SK-N-SH treated with all-trans-retinoic acid at 6 μM for 48 hours (cell line): ENCODE measurements around the gene GOLGA6L4.
"Not testable (repeated sequence)": the region's sequence is repeated elsewhere in the genome, so short reads cannot be mapped to it uniquely, and the experiment has no call there.

Experiments
- ATAC-seq: fragments of 200-7000 bp; cut with Tn5 transposase; 3 replicates; pipeline ENCODE4 v1.9.1; 2020; ENCODE audit warnings: mild to moderate bottlenecking, moderate library complexity

Gene GOLGA6L4, protein sequence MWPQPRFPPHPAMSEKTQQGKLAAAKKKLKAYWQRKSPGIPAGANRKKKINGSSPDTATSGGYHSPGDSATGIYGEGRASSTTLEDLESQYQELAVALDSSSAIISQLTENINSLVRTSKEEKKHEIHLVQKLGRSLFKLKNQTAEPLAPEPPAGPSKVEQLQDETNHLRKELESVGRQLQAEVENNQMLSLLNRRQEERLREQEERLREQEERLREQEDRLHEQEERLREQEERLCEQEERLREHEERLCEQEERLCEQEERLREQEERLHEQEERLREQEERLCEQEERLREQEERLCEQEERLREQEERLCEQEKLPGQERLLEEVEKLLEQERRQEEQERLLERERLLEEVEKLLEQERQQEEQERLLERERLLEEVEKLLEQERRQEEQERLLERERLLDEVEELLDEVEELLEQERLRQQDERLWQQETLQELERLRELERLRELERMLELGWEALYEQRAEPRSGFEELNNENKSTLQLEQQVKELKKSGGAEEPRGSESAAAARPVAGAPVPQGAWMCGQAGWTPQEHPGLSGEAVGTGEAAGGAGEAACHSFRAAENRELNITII

DNA sequence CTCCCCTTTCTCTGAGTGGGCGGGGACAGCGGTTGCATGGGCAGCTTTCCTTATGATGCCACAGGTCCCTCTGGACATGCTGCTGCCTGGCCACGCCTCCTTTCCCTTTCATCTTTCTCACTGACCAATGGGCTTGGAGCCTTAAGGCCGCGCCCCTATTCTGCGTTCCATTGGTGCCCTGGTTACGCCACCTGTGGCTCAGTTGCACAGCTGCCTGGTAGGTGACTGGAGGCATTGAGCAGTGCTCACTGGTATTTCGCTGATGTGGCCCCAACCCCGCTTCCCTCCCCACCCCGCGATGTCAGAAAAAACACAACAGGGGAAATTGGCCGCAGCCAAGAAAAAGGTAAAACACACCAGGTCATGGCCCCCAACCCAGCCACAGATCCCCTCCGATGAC, at the start of gene GOLGA6L4:
Gene GOLGA6L4 (plus strand): TSS at position 201 of the 400 bp plus-strand sequence. CDS start 62 bp downstream, at position 263.
- ATAC-seq, result not testable (repeated sequence)

DNA sequence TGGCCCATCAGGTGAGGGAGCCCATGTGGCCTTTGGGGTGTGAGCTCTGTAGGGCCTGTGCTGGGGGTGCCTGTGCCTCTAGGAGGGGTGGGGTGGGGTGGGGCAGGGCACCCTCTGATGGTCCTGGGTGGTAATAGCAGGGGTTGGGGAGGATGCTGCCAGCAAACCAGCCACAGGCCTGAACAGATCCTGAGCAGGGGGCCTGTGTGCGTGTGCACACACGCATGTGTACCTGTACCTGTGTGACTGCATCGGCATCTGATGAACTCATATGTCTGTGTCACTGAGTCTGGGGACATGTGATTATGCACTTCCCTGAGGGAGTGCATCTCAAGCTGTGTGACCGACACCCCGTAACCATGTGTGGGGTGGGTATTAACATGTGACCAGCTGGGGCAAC, 42.6 kb upstream of the GOLGA6L4 start:
- ATAC-seq, result not testable (repeated sequence)

DNA sequence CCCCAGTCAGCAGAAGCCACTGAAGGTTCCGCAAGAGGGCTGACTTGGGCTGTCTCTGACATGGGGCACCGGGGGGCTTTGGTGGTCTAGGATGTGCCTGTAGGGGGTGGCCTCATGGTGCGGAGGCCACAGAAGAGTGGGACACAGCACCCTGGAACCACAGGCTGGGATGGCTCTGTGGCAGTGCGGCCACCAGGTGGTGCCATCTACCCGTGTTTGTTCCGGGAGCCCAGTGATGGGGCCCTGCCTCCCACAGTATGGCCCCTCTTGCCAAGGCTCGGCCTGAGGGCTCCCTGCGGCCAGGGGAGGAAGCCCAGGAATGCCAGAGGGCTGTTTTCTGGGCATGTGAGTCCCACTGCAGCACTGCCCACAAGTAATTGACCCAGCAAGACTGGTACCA, 40.0 kb upstream of the GOLGA6L4 start:
- peak; percentile 96 for ATAC-seq

DNA sequence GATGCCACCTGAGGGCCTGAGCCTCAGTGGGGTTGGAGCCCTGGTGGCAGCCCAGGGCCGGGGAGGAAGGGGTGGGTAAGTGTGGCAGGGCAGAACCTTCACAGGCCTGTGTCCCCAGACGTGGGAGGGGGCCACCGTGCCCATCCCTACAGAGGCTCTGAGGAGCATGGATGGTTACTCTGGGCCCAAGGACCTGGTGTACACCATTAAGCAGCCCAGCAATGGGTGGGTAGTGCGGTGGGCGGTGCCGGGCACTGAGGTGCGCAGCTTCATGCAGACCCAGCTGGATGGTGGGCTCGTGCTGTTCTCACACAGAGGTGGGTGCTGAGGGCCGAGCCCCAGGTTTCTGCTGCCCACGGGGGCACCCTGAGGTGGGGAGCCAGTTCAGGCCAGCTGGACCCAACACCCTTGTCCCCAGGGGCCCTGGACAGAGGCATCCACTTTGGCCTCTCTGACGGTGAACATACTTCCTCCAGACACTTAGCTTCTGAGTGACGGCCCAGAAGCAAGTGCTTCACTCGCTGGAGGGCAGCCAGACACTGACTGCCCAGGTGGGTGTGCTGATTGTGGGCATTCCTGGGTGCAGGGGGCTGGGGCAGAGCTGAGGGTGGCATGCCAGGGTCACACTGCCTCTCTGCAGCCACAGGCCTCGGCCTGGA, 38.9 kb upstream of the GOLGA6L4 start:
- peak; percentile 7; the same call in 2 of the 3 replicates for ATAC-seq

DNA sequence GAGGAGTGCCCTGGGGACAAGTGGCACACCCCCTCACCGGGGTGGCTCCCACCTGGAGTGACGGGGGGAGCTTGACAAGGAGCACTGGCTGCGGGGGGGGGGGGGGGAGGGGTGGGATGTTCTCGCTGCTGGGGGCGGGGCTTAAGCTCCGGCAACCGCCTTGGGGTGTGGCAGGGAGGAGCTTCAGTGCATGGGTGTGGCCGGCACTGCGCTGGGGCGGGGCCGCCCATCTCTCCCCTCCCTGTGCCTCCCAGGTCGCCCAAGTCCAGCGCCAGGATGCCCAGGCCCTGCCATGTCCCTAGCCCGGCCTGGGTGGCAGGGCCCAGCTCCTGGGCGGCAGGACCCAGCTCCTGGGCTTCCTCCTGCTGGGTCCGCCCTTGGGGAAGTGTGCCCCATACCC, 35.7 kb upstream of the GOLGA6L4 start:
- ATAC-seq, result not testable (repeated sequence)

DNA sequence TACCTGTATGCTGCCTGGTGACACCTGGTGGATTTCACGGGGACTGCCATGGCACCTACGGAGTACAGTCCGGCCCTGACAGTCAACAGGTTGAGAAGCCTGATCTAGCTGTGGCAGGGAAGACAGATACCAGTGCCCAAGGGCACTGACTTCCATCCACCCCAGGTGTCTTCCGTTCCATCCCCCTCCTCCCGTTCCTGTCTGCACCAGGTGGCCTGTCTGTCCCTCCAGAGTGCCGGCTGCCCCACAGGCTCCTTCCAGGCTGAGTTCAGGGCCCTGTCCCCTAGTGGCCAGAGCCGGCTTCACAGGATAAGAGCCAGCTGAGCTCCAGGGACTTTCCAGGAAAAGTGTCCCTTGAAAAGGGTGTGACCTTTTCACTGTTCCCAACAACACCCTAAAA, 10.9 kb downstream of the GOLGA6L4 start:
- ATAC-seq, result not testable (repeated sequence)
